Hepatocyte (in vitro differentiated cells): ENCODE data around the gene KCNJ4.

Source experiments
- CTCF ChIP-seq: fragments of 200-600 bp; sonication (generic); IDR thresholded peaks from 2 replicates; pipeline ENCODE4 v1.5.1; 2016; ENCODE audit warnings: antibody characterized with exemption, mild to moderate bottlenecking; ENCODE audit not compliant: poor library complexity
- EZH2 ChIP-seq: fragments of 200-600 bp; sonication (generic); IDR thresholded peaks from 2 replicates; pipeline ENCODE4 v1.6.1; 2016; ENCODE audit warnings: antibody characterized with exemption, mild to moderate bottlenecking, borderline replicate concordance

- peak; percentile 40 for TF ChIP-seq CTCF
- no peak for TF ChIP-seq EZH2
Observed at GRCh38 chr22:38412435-38413084, 42.4 kb downstream of the KCNJ4 start.
